Measurements from ENCODE around the gene GABRB3. TPM values are rescaled to one million over a fixed set of nuclear protein-coding genes. Genes with fewer than 3 reads are reported as not detected.
"Not testable (repeated sequence)": the region's sequence is repeated elsewhere in the genome, so short reads cannot be mapped to it uniquely, and the experiment has no call there.

The GABRB3 gene
- total RNA-seq, 2 donors from 2014 or later: 26.1 to 56.8 TPM

GRCh38 chr15:26757141-26757540 is 15.7 kb downstream of the GABRB3 start:
- intact Hi-C loops (cut with DNase I): no loop called here
- DNase-seq (no peak), ATAC-seq (no peak)

GRCh38 chr15:26744894-26745293 is 28.0 kb downstream of the GABRB3 start:
- no peak for DNase-seq
- no peak for ATAC-seq
- intact Hi-C loops (cut with DNase I): no loop called here

- ATAC-seq (no peak), DNase-seq (no peak)
- intact Hi-C loops (cut with DNase I): no loop called here
Observed at GRCh38 chr15:26739791-26740190, 33.1 kb downstream of the GABRB3 start.

GRCh38 chr15:26738996-26739395 is 33.9 kb downstream of the GABRB3 start:
- intact Hi-C loops (cut with DNase I): no loop called here
- ATAC-seq (no peak), DNase-seq (no peak)

GRCh38 chr15:26736502-26737248 is 36.2 kb downstream of the GABRB3 start:
- intact Hi-C loops (cut with DNase I): no loop called here
- DNase-seq (no peak), ATAC-seq (no peak)

GRCh38 chr15:26731965-26732364 is 40.9 kb downstream of the GABRB3 start:
- ATAC-seq: no peak
- DNase-seq: no peak
- intact Hi-C loops (cut with DNase I): no loop called here

GRCh38 chr15:26729581-26729980 is 43.3 kb downstream of the GABRB3 start:
- no peak for ATAC-seq
- no peak for DNase-seq
- intact Hi-C loops (cut with DNase I): no loop called here

GRCh38 chr15:26729030-26729429 is 43.8 kb downstream of the GABRB3 start:
- intact Hi-C loops (cut with DNase I): no loop called here
- ATAC-seq: no peak

GRCh38 chr15:26724381-26725150 is 48.3 kb downstream of the GABRB3 start:
- intact Hi-C loops (cut with DNase I): no loop called here
- ATAC-seq (no peak), DNase-seq (no peak)

More at GRCh38 chr15:26729030-26729429, 43.8 kb downstream of the GABRB3 start:
- no peak for DNase-seq

GRCh38 chr15:26722621-26723160 is 50.2 kb downstream of the GABRB3 start:
- DNase-seq: no peak
- no peak for ATAC-seq
- intact Hi-C loops (cut with DNase I): no loop called here

GRCh38 chr15:26721232-26721967 is 51.5 kb downstream of the GABRB3 start:
- ATAC-seq (no peak), DNase-seq (no peak)
- intact Hi-C loops (cut with DNase I): no loop called here

- ATAC-seq (no peak), DNase-seq (no peak)
- intact Hi-C loops (cut with DNase I): no loop called here
Observed at GRCh38 chr15:26720546-26720945, 52.3 kb downstream of the GABRB3 start.

GRCh38 chr15:26719866-26720265 is 53.0 kb downstream of the GABRB3 start:
- DNase-seq; ATAC-seq; intact Hi-C loops (cut with DNase I): not testable (repeated sequence)

- DNase-seq (no peak), ATAC-seq (no peak)
- intact Hi-C loops (cut with DNase I): no loop called here
Observed at GRCh38 chr15:26716069-26716468, 56.8 kb downstream of the GABRB3 start.

GRCh38 chr15:26713498-26713897 is 59.4 kb downstream of the GABRB3 start:
- intact Hi-C loops (cut with DNase I): no loop called here
- no peak for ATAC-seq

GRCh38 chr15:26712335-26712734 is 60.5 kb downstream of the GABRB3 start:
- ATAC-seq (no peak), DNase-seq (no peak)
- intact Hi-C loops (cut with DNase I): no loop called here

More at GRCh38 chr15:26713498-26713897, 59.4 kb downstream of the GABRB3 start:
- DNase-seq: no peak

- ATAC-seq: no peak
Observed at GRCh38 chr15:26711445-26711844, 61.4 kb downstream of the GABRB3 start.

GRCh38 chr15:26702381-26702780 is 70.5 kb downstream of the GABRB3 start:
- intact Hi-C loops (cut with DNase I): no loop called here
- ATAC-seq (no peak), DNase-seq (no peak)

More at GRCh38 chr15:26711445-26711844, 61.4 kb downstream of the GABRB3 start:
- DNase-seq: no peak
- intact Hi-C loops (cut with DNase I): no loop called here

GRCh38 chr15:26698555-26698954 is 74.3 kb downstream of the GABRB3 start:
- intact Hi-C loops (cut with DNase I): no loop called here
- ATAC-seq: no peak
- DNase-seq: no peak

- ATAC-seq (no peak), DNase-seq (no peak)
- intact Hi-C loops (cut with DNase I): no loop called here
Observed at GRCh38 chr15:26697913-26698312, 75.0 kb downstream of the GABRB3 start.
